Transverse colon (tissue), 4 donors: ENCODE measurements around the gene DCLK2.

ENCODE experiments used
- EP300 ChIP-seq: sonication (generic); formaldehyde crosslinking; IDR thresholded peaks from one replicate; pipeline ENCODE4 v1.6.1; 2017; ENCODE audit warnings: antibody characterized with exemption, low read depth
- POLR2AphosphoS5 ChIP-seq, 3 donors: sonication (generic); formaldehyde crosslinking; IDR thresholded peaks; one replicate each; pipeline ENCODE4 v1.6.1; 2016; ENCODE audit warnings: antibody characterized with exemption in 3 of 3
- TF ChIP-seq, protein P1 (sequence below), 5 experiments: fragments of 200-600 bp in 3 of 5; fragments of 450-650 bp in 2 of 5; sonication (generic) in 3 of 5; IDR thresholded peaks; 1 replicate in 2 of 5; 2 replicates in 3 of 5; pipeline ENCODE4 v1.5.1; 2016 to 2017; ENCODE audit warnings: antibody characterized with exemption in 5 of 5, inconsistent platforms in 3 of 5, mild to moderate bottlenecking in 2 of 5, moderate library complexity in 1 of 5

GRCh38 chr4:150045410-150045809, 32.8 kb upstream of the DCLK2 start:
- TF ChIP-seq, protein P1, sequence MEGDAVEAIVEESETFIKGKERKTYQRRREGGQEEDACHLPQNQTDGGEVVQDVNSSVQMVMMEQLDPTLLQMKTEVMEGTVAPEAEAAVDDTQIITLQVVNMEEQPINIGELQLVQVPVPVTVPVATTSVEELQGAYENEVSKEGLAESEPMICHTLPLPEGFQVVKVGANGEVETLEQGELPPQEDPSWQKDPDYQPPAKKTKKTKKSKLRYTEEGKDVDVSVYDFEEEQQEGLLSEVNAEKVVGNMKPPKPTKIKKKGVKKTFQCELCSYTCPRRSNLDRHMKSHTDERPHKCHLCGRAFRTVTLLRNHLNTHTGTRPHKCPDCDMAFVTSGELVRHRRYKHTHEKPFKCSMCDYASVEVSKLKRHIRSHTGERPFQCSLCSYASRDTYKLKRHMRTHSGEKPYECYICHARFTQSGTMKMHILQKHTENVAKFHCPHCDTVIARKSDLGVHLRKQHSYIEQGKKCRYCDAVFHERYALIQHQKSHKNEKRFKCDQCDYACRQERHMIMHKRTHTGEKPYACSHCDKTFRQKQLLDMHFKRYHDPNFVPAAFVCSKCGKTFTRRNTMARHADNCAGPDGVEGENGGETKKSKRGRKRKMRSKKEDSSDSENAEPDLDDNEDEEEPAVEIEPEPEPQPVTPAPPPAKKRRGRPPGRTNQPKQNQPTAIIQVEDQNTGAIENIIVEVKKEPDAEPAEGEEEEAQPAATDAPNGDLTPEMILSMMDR (IDR thresholded peaks at IDR 0.05) = no peak
- no peak for TF ChIP-seq EP300
- TF ChIP-seq POLR2AphosphoS5 (IDR thresholded peaks at IDR 0.05) = no peak
